Hindlimb muscle (tissue), 1 donor: ENCODE measurements around the gene SEPTIN1. TPM values are rescaled to one million over a fixed set of nuclear protein-coding genes. Genes with fewer than 3 reads are reported as not detected.
A peak's percentile ranks its signal among the peaks of the same experiment; 100 is the strongest.
"Not testable (repeated sequence)": the region's sequence is repeated elsewhere in the genome, so short reads cannot be mapped to it uniquely, and the experiment has no call there.

ENCODE experiments used
- DNase-seq: peaks from one replicate; pipeline ENCODE4 v3.0.0-alpha.2; 2013
- polyA plus RNA-seq: library from polyadenylated mRNA; unstranded; fragments of 120-200 nt; gene quantifications from one replicate; pipeline ENCODE4 v1.2.1, GENCODE V29; 2013; ENCODE audit not compliant: insufficient read length

Gene SEPTIN1
- polyA plus RNA-seq, 1 donor: 3.2 TPM

DNA sequence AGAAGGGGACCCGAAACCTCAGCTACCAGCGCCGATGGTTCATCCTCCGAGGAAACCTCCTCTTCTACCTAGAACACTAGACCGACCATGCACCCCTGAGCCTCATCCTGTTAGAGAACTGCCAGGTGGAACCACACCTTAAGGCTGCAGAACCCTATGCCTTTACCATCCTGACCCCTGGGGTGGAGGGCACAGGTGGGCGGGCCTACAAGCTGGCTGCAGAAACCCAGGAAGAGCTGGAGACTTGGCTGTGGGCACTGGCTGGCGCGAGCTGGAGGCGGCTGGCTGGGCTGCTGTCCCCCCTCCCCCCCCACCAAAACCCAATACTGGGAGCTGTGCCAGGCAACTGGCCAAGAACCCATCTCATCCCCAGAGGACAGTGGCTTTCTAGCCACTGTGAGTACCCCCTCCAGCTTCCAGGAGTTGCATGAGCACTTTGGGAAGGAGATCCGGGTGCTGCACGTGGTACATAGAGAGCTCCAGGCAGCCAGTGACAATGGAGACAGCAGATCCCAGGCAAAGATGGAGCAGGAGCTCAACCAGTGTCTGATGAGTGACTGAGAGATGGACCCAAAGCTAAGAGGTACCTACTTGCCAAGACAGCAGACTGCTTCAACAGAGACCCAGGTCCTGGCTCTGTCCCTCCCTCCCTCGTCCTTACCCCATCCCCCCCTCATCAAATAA, 25.8 kb downstream of the SEPTIN1 start:
- DNase-seq: no peak

DNA sequence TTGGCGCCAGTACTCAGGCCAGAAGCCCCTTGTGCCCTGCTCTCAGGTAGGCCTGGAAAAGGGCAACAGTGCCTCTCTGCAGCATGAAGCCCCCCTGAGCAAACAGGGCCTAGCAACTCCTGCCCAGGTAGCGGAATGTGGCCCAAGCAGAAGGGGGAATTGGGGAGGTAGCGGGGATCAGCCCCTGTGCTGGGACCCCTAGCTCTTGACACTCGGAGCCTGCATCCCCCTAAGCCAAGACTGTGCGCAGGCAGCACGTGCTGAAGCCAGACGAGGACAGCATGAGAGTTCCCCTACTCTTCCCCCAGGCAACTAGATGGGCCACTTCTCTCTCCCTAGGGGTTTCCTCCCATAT, 26.4 kb downstream of the SEPTIN1 start:
- no peak for DNase-seq

GRCh38 chr16:30355144-30355953, 27.0 kb downstream of the SEPTIN1 start, which contains the start of gene CD2BP2:
TSS of gene CD2BP2 (minus strand) at chr16:30355308. CDS start at chr16:30354681, 627 bp downstream.
- peak; percentile 100 for DNase-seq

- DNase-seq: no peak
Measured at GRCh38 chr16:30354423-30355143, 27.8 kb downstream of the SEPTIN1 start.

DNA sequence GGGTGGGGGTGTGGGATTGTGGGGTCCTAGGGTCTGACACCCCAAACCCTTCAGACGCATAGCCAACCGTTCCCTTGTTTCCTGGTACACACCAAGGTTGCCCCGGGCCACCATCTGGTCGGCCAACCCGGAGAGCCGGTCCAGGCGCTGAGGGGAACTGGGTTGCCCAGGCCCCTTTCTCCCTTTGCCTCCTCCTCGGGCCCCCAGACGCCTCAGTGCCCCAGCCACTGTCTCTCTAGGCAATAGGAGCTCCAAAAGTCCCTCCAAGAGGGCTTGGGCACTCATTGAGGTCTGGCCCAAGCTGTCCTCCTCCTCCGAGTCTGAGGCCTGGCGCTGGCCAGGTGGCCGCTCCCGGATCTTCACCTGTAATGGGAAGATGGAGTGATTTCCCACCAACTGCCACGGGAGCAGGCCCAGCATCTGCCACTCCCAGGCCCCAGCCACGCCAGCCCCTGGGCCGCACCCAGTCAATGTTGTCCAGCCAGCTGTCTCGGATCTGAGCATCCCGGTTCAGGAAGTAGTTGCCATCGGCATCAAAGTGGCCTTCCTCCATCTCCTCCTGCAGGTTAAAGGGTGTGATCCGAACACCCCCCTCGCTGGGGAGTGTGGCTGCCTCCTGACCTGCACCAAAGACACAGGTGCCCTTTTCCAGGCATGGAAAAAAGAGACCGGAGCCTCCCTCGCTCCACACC, 28.8 kb downstream of the SEPTIN1 start:
- no peak for DNase-seq

- DNase-seq: no peak
Measured at GRCh38 chr16:30352488-30353401, 29.6 kb downstream of the SEPTIN1 start.

- peak; percentile 42 for DNase-seq
Measured at GRCh38 chr16:30351586-30352419, 30.6 kb downstream of the SEPTIN1 start.

DNA sequence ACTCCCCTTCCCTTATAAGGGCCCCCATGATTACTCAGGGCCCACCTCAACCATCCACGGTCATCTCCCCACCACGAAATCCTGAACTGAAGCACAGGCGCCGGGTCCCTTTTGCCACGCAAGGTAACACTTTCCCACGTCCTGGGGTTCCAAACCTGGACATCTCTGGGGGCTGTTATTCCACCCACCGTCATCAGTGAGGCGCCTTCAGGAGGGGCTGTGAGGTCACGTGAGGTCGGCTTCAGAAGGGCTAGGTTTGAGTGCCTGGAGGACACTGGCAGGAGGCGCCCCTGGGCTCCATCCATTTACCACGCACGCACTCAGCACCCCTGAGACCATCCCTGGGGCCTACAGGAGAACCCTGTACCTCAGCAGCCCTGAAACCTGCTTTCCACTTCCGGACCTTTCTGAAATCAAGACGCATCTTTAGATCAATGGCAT, 31.3 kb downstream of the SEPTIN1 start:
- DNase-seq: no peak

DNA sequence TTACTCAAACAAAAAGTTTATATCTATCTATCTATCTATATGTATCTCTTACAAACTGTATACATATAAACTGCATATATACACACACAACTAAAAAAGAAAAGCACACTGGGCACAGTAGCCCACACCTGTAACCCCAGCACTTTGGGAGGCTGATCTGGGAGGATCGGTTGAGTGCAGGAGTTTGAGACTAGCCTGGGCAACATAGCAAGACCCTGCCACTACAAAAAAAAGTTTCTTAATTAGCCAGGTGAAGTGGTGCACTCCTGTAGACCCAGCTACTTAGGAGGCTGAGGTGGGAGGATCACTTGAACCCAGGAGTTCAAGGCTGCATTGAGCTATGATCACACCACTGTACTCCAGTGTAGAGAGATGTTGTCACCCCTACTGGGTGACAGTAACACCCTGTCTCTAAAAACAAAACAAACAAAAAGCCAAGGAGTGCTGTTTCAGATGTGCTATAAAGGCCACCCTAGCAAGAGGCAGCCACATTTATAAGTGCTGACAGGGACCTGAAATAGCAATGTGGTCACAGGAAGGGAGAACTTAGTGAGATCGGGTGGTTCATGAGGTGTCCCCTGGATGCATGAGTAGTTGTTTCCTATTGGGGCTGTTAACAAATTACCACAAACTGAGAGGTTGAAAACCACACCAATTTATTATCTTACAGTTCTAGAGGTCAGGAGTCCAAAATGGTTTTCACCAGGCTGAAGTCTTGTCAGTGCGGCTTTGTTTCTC, 32.1 kb downstream of the SEPTIN1 start:
- DNase-seq: no peak

- no peak for DNase-seq
Measured at GRCh38 chr16:30349675-30350074, 32.7 kb downstream of the SEPTIN1 start.

DNA sequence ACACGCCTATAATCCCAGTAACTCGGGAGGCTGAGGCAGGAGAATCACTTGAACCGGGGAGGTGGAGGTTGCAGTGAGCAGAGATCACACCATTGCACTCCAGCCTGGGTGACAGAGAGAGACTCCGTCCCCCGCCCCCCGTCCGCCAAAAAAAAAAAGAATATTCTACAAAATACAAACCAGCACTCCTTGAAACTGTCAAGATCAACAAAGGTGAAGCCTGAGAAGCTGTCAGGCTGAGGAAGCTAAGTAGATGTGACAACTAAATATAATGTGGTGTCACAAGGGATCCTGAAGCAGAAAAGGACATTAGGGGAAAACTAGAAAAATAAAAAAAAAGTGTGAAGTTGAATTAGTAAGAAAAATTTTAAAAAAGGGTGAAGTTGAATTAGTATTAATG, 33.4 kb downstream of the SEPTIN1 start:
- no peak for DNase-seq

- DNase-seq: no peak
Measured at GRCh38 chr16:30348113-30348512, 34.2 kb downstream of the SEPTIN1 start.

DNA sequence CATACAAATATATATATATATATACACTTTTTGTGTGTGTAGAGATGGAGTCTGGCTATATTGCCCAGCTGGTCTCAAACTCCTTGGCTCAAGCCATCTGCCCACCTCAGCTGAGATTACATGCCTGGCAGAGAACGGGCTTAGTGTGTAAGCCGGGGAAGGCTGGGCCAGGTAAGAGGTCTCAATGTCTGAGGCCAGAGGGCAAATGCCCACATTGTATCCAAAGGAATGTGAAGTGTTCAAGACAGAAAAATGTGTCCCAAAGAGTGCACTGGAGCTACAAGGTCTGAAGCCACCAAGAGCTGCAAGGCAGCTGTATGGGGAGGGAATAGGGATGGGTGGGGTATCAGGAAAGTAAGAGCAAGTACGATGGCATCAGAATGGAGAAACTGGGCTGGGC, 36.1 kb downstream of the SEPTIN1 start:
- DNase-seq: no peak

DNA sequence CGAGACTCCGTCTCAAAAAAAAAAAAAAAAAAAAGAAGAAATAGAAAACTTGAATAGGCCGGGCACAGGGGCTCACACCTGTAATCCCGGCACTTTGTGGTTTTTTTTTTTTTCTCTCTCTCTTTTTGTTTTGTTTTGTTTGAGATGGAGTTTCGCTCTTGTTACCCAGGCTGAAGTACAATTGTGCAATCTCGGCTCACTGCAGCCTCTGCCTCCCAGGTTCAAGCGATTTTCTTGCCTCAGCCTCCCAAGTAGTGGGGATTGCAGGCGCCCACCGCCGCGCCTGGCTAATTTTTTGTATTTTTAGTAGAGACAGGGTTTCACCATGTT, 38.9 kb downstream of the SEPTIN1 start:
- not testable (repeated sequence) for DNase-seq

DNA sequence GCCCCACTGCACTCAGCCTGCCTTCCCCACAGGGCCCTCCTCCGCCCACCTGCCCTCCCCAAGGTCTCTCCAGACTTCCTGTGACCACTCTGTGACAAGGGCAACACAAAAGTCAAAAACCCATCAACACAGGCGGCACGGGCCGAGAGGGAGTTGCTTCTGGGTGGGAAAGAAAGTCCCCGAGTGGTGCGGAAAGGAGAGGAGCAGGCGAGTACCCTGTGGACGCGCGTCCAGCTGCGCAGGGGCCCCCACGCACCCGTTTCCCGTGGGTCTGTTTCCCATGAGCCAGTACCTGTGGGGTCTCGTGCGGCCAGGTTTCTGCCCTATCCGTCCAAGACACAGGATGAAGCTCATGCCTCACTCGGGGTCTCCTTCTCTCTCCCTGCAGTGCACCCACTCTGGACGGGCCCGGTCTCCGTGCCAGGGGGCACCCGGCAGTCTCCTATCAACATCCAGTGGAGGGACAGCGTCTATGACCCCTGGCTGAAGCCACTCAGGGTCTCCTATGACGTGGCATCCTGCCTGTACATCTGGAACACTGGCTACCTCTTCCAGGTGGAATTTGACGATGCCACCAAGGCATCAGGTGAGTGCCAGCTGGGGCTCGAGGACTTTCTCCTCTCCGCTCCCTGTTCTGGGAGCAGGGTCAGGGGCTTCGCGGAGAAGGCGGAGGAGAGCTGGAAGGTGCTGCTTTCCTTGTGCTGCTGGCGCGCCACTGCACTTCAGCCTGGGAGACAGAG, 39.4 kb downstream of the SEPTIN1 start:
- DNase-seq: no peak

DNA sequence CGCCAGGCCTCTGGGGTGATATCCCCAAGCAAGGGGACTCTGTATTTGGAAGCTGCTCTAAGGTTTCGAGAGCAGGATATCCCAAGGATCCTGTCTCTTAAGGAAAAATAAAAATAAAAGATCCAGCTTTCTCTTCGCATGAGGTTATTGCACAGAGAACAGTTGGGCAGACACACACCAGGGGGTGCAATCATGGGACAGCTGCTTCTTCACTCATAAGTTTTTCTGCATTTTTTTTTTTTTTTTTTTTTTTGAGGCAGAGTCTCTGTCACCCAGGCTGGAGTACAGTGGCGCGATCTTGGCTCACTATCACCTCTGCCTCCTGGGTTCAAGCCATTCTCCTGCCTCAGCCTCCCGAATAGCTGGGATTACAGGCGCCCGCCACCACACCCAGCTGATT, 40.4 kb downstream of the SEPTIN1 start:
- not testable (repeated sequence) for DNase-seq

GRCh38 chr16:30340621-30341020, 41.7 kb downstream of the SEPTIN1 start:
- no peak for DNase-seq

- DNase-seq: not testable (repeated sequence)
Measured at GRCh38 chr16:30338715-30339114, 43.6 kb downstream of the SEPTIN1 start.

DNA sequence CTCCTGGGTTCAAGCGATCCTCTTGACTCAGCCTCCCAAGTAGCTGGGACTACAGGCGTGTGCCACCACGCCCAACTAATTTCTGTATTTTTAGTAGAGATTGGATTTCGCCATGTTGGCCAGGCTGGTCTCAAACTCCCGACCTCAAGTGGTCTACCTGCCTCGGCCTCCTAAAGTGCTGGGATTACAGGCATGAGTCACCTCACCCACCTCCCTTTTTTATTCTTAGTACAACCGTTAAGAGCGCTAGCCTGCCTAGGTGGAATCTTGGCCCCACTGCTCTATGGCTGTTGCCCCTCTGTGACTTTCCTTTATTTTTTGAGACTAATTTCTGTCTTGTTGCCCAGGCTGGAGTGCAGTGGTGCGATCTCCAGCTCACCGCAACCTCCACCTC, 44.4 kb downstream of the SEPTIN1 start:
- DNase-seq: not testable (repeated sequence)
